Endothelial cell of umbilical vein (primary cell): ENCODE results near the gene JARID2.

Experiments
- CTCF ChIP-seq, 2 donors: IDR thresholded peaks; 1 replicate in 1 of 2; 2 replicates in 1 of 2; pipeline ENCODE4 v1.5.1; 2011; ENCODE audit warnings: low read length in 2 of 2, mild to moderate bottlenecking in 2 of 2, moderate library complexity in 2 of 2, control low read depth in 1 of 2, inconsistent platforms in 1 of 2, low read depth in 1 of 2; ENCODE audit not compliant: insufficient read depth in 1 of 2; ENCODE audit errors: extremely low read depth in 1 of 2
- POLR2A ChIP-seq: IDR thresholded peaks from 2 replicates; pipeline ENCODE4 v1.6.1; 2012; ENCODE audit warnings: low read depth, mild to moderate bottlenecking, control low read depth, low read length

GRCh38 chr6:15508441-15508871 is 262.6 kb downstream of the JARID2 start:
- no peak for TF ChIP-seq POLR2A
- no peak for TF ChIP-seq CTCF (IDR thresholded peaks at IDR 0.05; ENCODE audit: extremely low read depth in 1 of 2, insufficient read depth in 1 of 2, low read depth in 1 of 2, low read length in 2 of 2)
